GM23338 (cell line): ENCODE data around the gene COL24A1. TPM values are rescaled to one million over a fixed set of nuclear protein-coding genes. Genes with fewer than 3 reads are reported as not detected.

Experiments
- ATAC-seq: fragments of 200-7000 bp; cut with Tn5 transposase; 3 replicates; pipeline ENCODE4 v1.9.1; 2020
- DNase-seq: peaks from one replicate; pipeline ENCODE4 v3.0.0-alpha.2; 2015; ENCODE audit warnings: low spot score
- H2AFZ ChIP-seq: fragments of 200-600 bp; sonication (generic); 2 replicates; pipeline ENCODE4 v1.8.0; 2016; ENCODE audit warnings: antibody characterized with exemption, mild to moderate bottlenecking, moderate library complexity
- H3F3A ChIP-seq: fragments of 200-600 bp; sonication (generic); replicated peaks from 2 replicates; pipeline ENCODE4 v1.8.0; 2017; ENCODE audit warnings: antibody characterized with exemption, mixed run types, low read depth
- H3K27ac ChIP-seq: fragments of 200-600 bp; sonication (generic); 2 replicates; pipeline ENCODE4 v1.6.1; 2016; ENCODE audit warnings: low read depth
- H3K27me3 ChIP-seq: fragments of 200-600 bp; sonication (generic); 2 replicates; pipeline ENCODE4 v1.8.0; 2016; ENCODE audit warnings: mild to moderate bottlenecking, mixed run types, moderate library complexity; ENCODE audit not compliant: insufficient read depth
- H3K36me3 ChIP-seq: fragments of 200-600 bp; sonication (generic); 2 replicates; pipeline ENCODE4 v1.8.0; 2016; ENCODE audit warnings: mild to moderate bottlenecking; ENCODE audit not compliant: insufficient read depth
- H3K4me1 ChIP-seq: fragments of 200-600 bp; sonication (generic); 2 replicates; pipeline ENCODE4 v1.8.0; 2016; ENCODE audit warnings: mild to moderate bottlenecking, moderate library complexity; ENCODE audit not compliant: insufficient read depth
- H3K4me2 ChIP-seq: fragments of 200-600 bp; sonication (generic); 2 replicates; pipeline ENCODE4 v1.7.1; 2017; ENCODE audit warnings: mixed run types
- H3K4me3 ChIP-seq: fragments of 200-600 bp; sonication (generic); 2 replicates; pipeline ENCODE4 v1.6.1; 2016; ENCODE audit warnings: mixed run types
- H3K79me2 ChIP-seq: fragments of 200-600 bp; sonication (generic); replicated peaks from 2 replicates; pipeline ENCODE4 v1.8.0; 2017; ENCODE audit warnings: mild to moderate bottlenecking; ENCODE audit not compliant: insufficient read depth
- H3K9me2 ChIP-seq: fragments of 200-600 bp; sonication (generic); 2 replicates; pipeline ENCODE4 v1.8.0; 2017; ENCODE audit not compliant: insufficient read depth
- H4K20me1 ChIP-seq: fragments of 200-600 bp; sonication (generic); replicated peaks from 2 replicates; pipeline ENCODE4 v1.8.0; 2017; ENCODE audit warnings: mild to moderate bottlenecking; ENCODE audit not compliant: insufficient read depth
- H3K27ac Mint-ChIP-seq: 2 replicates; pipeline ENCODE4 v1.8.0; 2020; ENCODE audit warnings: inconsistent platforms, mild to moderate bottlenecking, moderate library complexity, mixed read lengths
- H3K27me3 Mint-ChIP-seq: 3 replicates; pipeline ENCODE4 v1.8.0; 2022; ENCODE audit warnings: low read depth, mild to moderate bottlenecking, moderate library complexity, mixed read lengths, inconsistent platforms; ENCODE audit not compliant: insufficient read depth, poor library complexity
- H3K36me3 Mint-ChIP-seq: 3 replicates; pipeline ENCODE4 v1.8.0; 2021; ENCODE audit warnings: low read depth, mild to moderate bottlenecking, inconsistent platforms, moderate library complexity, mixed read lengths
- H3K4me1 Mint-ChIP-seq: 3 replicates; pipeline ENCODE4 v1.8.0; 2020; ENCODE audit warnings: mild to moderate bottlenecking, inconsistent platforms, mixed read lengths
- H3K4me3 Mint-ChIP-seq: 3 replicates; pipeline ENCODE4 v1.8.0; 2021; ENCODE audit warnings: moderate library complexity, mild to moderate bottlenecking, inconsistent platforms, mixed read lengths
- H3K9me3 Mint-ChIP-seq: 3 replicates; pipeline ENCODE4 v1.8.0; 2020; ENCODE audit warnings: moderate library complexity, mild to moderate bottlenecking, inconsistent platforms, mixed read lengths
- CREB1 ChIP-seq: fragments of 250-450 bp; sonication (Bioruptor Pico); IDR thresholded peaks from 2 replicates; pipeline ENCODE4 v1.5.0; 2020; ENCODE audit warnings: low read depth, mild to moderate bottlenecking, moderate library complexity
- ETS1 ChIP-seq: IDR thresholded peaks from 2 replicates; pipeline ENCODE4 v1.6.1; 2016; ENCODE audit warnings: antibody characterized with exemption
- EZH2 ChIP-seq: fragments of 200-600 bp; sonication (generic); IDR thresholded peaks from one replicate; pipeline ENCODE4 v1.8.0; 2017; ENCODE audit warnings: antibody characterized with exemption, mild to moderate bottlenecking, low read depth; ENCODE audit not compliant: unreplicated experiment
- JUNB ChIP-seq: IDR thresholded peaks from one replicate; pipeline ENCODE4 v1.6.1; 2016; ENCODE audit warnings: antibody characterized with exemption; ENCODE audit not compliant: unreplicated experiment
- POLR2AphosphoS5 ChIP-seq: IDR thresholded peaks from 2 replicates; pipeline ENCODE4 v1.6.1; 2016; ENCODE audit warnings: antibody characterized with exemption, low read depth
- STAT1 ChIP-seq: IDR thresholded peaks from one replicate; pipeline ENCODE4 v1.6.1; 2016; ENCODE audit warnings: antibody characterized with exemption; ENCODE audit not compliant: unreplicated experiment
- ZNF114 ChIP-seq: fragments of 250-450 bp; sonication (Bioruptor Pico); IDR thresholded peaks from 2 replicates; pipeline ENCODE4 v1.5.0; 2020; ENCODE audit warnings: mild to moderate bottlenecking, moderate library complexity
- ZNF331 ChIP-seq: fragments of 250-450 bp; sonication (Bioruptor Pico); IDR thresholded peaks from 2 replicates; pipeline ENCODE4 v1.5.0; 2020; ENCODE audit warnings: low read depth, mild to moderate bottlenecking, moderate library complexity
- ZNF462 ChIP-seq: fragments of 250-450 bp; sonication (Bioruptor Pico); IDR thresholded peaks from 2 replicates; pipeline ENCODE4 v1.5.0; 2020; ENCODE audit warnings: mild to moderate bottlenecking, moderate library complexity
- polyA plus RNA-seq: library from polyadenylated mRNA; unstranded; fragments of >200 nt; fragmentation: Nextera tagmentation; extraction: Ambion mirVana; gene quantifications from 2 replicates; pipeline ENCODE4 v1.2.1, GENCODE V29; 2016
- total RNA-seq: library from RNA; depleted of rRNA; stranded (reverse); fragments of >200 nt; shearing (Covaris generic); gene quantifications from 2 replicates; pipeline ENCODE4 v1.2.3, GENCODE V29; 2014

COL24A1 gene
- total and polyA plus RNA-seq, 2 experiments from 2014 or later, result 1.2 to 2.1 TPM

GRCh38 chr1:85705940-85706339 is 450.6 kb downstream of the COL24A1 start (continued):
- no peak for TF ChIP-seq ZNF462 (CRISPR knock-in tag)

GRCh38 chr1:85700422-85700821 is 456.1 kb downstream of the COL24A1 start:
- Histone ChIP-seq H3K4me1 (no peaks in the 10 kb centered on the region), H3K4me2 (no peak overlapping the region), H3K27ac (no peak overlapping the region), H3F3A (no peaks in the 10 kb centered on the region), H3K36me3 (peaks cover 10% of the 10 kb centered on the region), H3K9me2 (no peaks in the 10 kb centered on the region), H3K4me3 (no peak overlapping the region), H3K27me3 (no peaks in the 10 kb centered on the region), H4K20me1 (no peaks in the 10 kb centered on the region), H3K79me2 (peaks cover 44% of the 10 kb centered on the region), H2AFZ (no peak overlapping the region)
- Mint-ChIP-seq H3K27me3 (no peaks in the 10 kb centered on the region), H3K27ac (no peak overlapping the region), H3K9me3 (no peaks in the 10 kb centered on the region), H3K4me3 (no peak overlapping the region), H3K36me3 (peaks cover 56% of the 10 kb centered on the region), H3K4me1 (no peaks in the 10 kb centered on the region)
- ATAC-seq (no peak), DNase-seq (no peak)
- TF ChIP-seq ZNF462 (CRISPR knock-in tag) (no peak), ZNF331 (CRISPR knock-in tag) (no peak), STAT1 (no peak), CREB1 (no peak), EZH2 (no peak), ZNF114 (CRISPR knock-in tag) (no peak), ETS1 (no peak), POLR2AphosphoS5 (no peak), JUNB (no peak)
